ENCODE measurements around the gene ZNF365. TPM values are rescaled to one million over a fixed set of nuclear protein-coding genes. Genes with fewer than 3 reads are reported as not detected.

ZNF365 gene
- total and polyA plus RNA-seq, 12 donors: 0.11 to 2.3 (median 0.75) TPM; not detected in 2

DNA sequence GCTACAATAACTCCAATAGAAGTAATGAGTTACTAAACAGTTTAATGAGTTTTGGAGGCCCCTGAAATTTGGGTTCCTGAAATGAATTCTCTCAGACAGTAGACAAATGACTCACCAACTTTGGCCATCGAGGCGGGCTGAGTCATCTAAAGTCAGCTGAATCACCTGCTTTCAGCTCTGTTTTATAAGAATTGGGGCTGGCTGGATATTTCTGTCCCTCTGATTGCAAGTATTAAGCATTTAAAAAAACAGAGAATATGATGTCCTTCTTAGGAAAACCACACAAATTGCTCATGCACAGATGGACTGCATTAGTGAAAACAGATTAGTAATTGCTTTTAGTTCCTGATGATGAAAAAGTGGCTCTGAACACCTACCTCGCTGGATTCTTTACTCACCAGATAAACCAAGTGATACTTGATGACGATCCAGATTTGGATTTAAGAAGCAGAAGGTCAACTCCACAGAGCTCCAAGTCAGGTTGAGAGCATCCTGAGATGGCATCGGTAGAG is 59.1 kb downstream of the ZNF365 start:
- 35 to 50% (median 46%) methylated on average over 5 of the region's 5 CpGs for WGBS, 4 donors
- Histone ChIP-seq H3K36me3 (replicated peaks in 1 of 2) (no peaks in the 10 kb centered on the region), H3K4me1 (replicated peaks in 1 of 2) (no peaks in the 10 kb centered on the region), H3K27me3 (no peaks in the 10 kb centered on the region), H3K27ac (peak overlapping the region in 2 of 5 donors; percentile 6 to 31), H3K4me3 (no peak overlapping the region), H3K9me3 (replicated peaks in 1 of 3) (no peaks in the 10 kb centered on the region)
- intact Hi-C loops (cut with DNase I): no loop called here
- DNase-seq: peak; percentile 50 to 85 (median 74)
- TF ChIP-seq, protein P1, sequence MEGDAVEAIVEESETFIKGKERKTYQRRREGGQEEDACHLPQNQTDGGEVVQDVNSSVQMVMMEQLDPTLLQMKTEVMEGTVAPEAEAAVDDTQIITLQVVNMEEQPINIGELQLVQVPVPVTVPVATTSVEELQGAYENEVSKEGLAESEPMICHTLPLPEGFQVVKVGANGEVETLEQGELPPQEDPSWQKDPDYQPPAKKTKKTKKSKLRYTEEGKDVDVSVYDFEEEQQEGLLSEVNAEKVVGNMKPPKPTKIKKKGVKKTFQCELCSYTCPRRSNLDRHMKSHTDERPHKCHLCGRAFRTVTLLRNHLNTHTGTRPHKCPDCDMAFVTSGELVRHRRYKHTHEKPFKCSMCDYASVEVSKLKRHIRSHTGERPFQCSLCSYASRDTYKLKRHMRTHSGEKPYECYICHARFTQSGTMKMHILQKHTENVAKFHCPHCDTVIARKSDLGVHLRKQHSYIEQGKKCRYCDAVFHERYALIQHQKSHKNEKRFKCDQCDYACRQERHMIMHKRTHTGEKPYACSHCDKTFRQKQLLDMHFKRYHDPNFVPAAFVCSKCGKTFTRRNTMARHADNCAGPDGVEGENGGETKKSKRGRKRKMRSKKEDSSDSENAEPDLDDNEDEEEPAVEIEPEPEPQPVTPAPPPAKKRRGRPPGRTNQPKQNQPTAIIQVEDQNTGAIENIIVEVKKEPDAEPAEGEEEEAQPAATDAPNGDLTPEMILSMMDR (IDR thresholded peaks at IDR 0.05): no peak
- no peak for TF ChIP-seq POLR2A (IDR thresholded peaks at IDR 0.05)

GRCh38 chr10:62433901-62434300 is 59.7 kb downstream of the ZNF365 start:
- Histone ChIP-seq H3K36me3 (replicated peaks in 1 of 2) (no peaks in the 10 kb centered on the region), H3K27me3 (no peaks in the 10 kb centered on the region), H3K27ac (peak overlapping the region in 1 of 5 donors; percentile 31), H3K9me3 (replicated peaks in 1 of 3) (no peaks in the 10 kb centered on the region), H3K4me1 (replicated peaks in 1 of 2) (no peaks in the 10 kb centered on the region), H3K4me3 (no peak overlapping the region)
- WGBS, 4 donors: 90 to 100% (median 91%) methylated on average over 4 of the region's 4 CpGs
- TF ChIP-seq POLR2A (IDR thresholded peaks at IDR 0.05): no peak
- TF ChIP-seq, protein P1 (IDR thresholded peaks at IDR 0.05): no peak
- no peak for DNase-seq
- intact Hi-C loops (cut with DNase I): no loop called here

- DNase-seq: peak in 2 of 7 donors; percentile 22
- Histone ChIP-seq H3K9me3 (replicated peaks in 1 of 3) (no peaks in the 10 kb centered on the region), H3K4me3 (no peak overlapping the region), H3K4me1 (replicated peaks in 1 of 2) (no peaks in the 10 kb centered on the region), H3K27me3 (no peaks in the 10 kb centered on the region), H3K36me3 (replicated peaks in 1 of 2) (no peaks in the 10 kb centered on the region), H3K27ac (no peak overlapping the region)
- 6 to 11% (median 8%) methylated on average over 3 of the region's 3 CpGs for WGBS, 4 donors
- intact Hi-C loops (cut with DNase I): no loop called here
- no peak for TF ChIP-seq POLR2A (IDR thresholded peaks at IDR 0.05)
- TF ChIP-seq, protein P1 (IDR thresholded peaks at IDR 0.05): peak; percentile 69 to 91 (median 76)
These were observed 63.5 kb downstream of the ZNF365 start for GRCh38 chr10:62437696-62438095.

- Histone ChIP-seq H3K27me3 (no peaks in the 10 kb centered on the region), H3K36me3 (replicated peaks in 1 of 2) (no peaks in the 10 kb centered on the region), H3K27ac (no peak overlapping the region), H3K4me1 (replicated peaks in 1 of 2) (no peaks in the 10 kb centered on the region), H3K9me3 (replicated peaks in 1 of 3) (no peaks in the 10 kb centered on the region), H3K4me3 (no peak overlapping the region)
- intact Hi-C loops (cut with DNase I): no loop called here
- 49 to 64% (median 57%) methylated on average over 3 of the region's 3 CpGs for WGBS, 4 donors
- no peak for DNase-seq
- no peak for TF ChIP-seq POLR2A (IDR thresholded peaks at IDR 0.05)
- TF ChIP-seq, protein P1 (IDR thresholded peaks at IDR 0.05): no peak
These were observed 67.8 kb downstream of the ZNF365 start for GRCh38 chr10:62442006-62442405.
